Astrocyte (in vitro differentiated cells and primary cell): ENCODE data around the gene CAMK2N1.

Experiments
- EZH2 ChIP-seq: IDR thresholded peaks from 2 replicates; pipeline ENCODE4 v1.6.1; 2012; ENCODE audit warnings: mild to moderate bottlenecking, low read length, inconsistent platforms; ENCODE audit not compliant: insufficient read depth
- TF ChIP-seq, protein P1 (sequence below): IDR thresholded peaks from 2 replicates; pipeline ENCODE4 v1.5.1; 2011; ENCODE audit warnings: low read depth, mild to moderate bottlenecking, inconsistent platforms, low read length, moderate library complexity; ENCODE audit not compliant: insufficient read depth

DNA sequence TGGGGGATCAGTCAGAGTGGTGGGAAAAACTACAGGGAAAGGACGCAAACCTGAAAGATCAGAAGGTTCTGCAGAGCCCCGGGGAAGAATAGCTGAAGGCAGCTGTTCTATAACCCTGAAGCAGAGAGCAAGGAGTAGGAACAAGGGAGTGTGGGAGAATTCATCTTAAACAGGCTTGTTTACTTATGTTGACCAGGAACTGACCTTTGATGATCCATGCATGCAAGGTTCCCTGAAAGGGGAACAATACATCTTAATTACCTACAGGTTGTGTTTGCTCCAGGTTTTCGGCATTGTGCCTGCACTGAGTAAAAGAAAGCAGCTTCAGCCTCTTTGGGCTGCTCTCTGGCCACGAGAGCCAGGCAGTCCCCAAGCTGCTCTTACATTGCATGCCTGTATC lies 47.6 kb upstream of the CAMK2N1 start:
- TF ChIP-seq, protein P1, sequence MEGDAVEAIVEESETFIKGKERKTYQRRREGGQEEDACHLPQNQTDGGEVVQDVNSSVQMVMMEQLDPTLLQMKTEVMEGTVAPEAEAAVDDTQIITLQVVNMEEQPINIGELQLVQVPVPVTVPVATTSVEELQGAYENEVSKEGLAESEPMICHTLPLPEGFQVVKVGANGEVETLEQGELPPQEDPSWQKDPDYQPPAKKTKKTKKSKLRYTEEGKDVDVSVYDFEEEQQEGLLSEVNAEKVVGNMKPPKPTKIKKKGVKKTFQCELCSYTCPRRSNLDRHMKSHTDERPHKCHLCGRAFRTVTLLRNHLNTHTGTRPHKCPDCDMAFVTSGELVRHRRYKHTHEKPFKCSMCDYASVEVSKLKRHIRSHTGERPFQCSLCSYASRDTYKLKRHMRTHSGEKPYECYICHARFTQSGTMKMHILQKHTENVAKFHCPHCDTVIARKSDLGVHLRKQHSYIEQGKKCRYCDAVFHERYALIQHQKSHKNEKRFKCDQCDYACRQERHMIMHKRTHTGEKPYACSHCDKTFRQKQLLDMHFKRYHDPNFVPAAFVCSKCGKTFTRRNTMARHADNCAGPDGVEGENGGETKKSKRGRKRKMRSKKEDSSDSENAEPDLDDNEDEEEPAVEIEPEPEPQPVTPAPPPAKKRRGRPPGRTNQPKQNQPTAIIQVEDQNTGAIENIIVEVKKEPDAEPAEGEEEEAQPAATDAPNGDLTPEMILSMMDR = no peak
- TF ChIP-seq EZH2 = no peak
